ENCODE measurements around the gene RFX2.

The RFX2 gene

DNA sequence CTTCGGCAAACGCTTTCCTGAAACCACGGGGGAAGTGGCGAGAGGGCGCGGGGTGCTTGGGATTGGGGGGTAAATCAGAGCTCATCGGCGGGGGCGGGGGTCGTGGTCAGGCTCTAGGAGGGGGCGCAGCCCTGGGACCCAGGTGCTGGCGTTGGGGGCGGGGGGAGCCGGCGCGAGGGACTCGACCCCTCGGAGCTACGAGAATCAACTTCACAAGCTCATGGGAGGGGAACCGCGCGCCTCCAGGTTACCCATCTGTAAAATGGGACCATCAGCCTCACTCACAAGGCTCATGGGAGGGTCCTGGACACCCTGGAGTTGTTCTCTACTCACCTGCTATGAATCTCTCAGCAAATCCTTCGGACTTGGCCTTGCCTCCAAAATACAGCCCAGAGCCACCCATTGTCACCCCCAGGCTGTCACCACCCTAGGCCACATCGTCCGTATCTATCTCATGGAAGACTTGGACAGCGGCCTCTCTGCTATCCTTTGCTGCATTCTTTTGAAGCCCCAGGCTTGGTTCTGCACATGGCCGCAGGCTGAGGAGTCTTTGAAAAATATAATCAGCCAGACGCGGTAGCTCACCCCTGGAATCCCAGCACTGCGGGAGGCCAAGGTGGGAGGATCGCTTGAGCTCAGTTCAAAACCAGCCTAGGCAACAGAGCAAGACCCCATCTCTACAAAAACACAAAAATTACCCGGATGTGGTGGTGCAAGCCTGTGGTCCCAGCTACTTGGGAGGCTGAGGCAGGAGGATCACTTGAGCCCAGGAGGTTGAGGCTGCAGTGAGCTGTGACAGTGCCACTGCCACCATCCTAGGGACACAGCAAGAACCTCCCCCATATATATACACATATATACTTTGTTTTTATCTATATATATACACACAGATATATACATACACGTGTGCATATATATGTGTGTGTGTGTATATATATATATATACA, 131.4 kb downstream of the RFX2 start:
- Histone ChIP-seq H3K27ac (peak overlapping the region; percentile 83 to 89), H3K4me3 (peak overlapping the region; percentile 64 to 78), H3K27me3 (no peaks in the 10 kb centered on the region), H3K36me3 (peaks cover 5 to 12% (median 8%) of the 10 kb centered on the region in 3 donors), H3K4me1 (peaks cover 6 to 52% (median 37%) of the 10 kb centered on the region in 4 donors), H3K9me3 (no peaks in the 10 kb centered on the region)
- TF ChIP-seq CTCF (IDR thresholded peaks at IDR 0.05) = no peak
- no peak for DNase-seq
- intact Hi-C loops (cut with DNase I; ENCODE audit: low total_unique reads) = loop anchor here (2.0 kb wide), 1 partner anchor 74 kb away; the partner anchor contains the start of gene VMAC

DNA sequence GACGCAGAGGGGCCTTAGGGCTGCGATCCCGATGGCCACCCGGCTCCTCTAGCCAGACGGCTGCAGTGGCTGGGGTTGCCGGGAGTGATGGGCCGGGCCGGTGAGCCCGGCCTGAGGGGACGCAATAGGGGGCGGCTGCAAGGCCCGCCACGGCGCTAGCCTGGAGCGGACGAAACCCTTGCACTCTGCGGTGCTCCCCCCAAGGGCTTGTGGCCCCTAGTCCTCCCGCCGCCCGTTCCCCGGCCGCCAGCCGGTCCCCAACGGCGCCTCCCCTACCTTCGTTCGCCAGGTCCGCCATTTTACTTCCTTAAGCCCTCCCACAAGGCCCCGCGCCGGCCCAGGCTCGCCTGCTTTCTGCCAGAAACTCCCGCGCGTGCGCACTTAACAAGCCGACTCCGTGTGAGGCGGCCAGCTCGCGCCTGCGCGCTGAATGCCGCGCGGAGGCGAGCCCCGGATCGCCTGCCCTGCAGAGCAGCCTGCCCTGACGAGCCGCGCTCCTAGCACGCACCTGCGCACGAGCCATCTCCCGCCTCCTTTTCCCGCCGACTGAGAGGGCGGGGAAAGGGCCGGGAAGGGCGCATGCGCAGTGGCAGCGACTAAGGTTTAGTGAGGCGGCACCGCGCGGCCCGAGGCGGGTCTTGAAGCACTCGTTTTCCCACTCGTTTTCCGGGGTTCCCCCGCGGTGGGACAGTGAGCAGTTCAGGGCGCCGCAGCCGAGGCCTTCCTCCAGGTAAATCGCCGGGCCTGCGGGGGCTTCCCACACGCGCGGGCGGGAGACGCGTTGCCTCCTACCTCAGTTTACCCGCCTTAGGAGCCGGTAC, 132.3 kb downstream of the RFX2 start, which contains the start of gene RANBP3:
Gene RANBP3, minus strand, starts transcription at position 356 of the 821 bp plus-strand sequence. Its CDS starts 58 bp downstream, at position 298.
- peaks cover 6 to 52% (median 37%) of the 10 kb centered on the region in 4 donors for H3K4me1 ChIP-seq
- no peak for TF ChIP-seq CTCF (IDR thresholded peaks at IDR 0.05)
- intact Hi-C loops (cut with DNase I; ENCODE audit: low total_unique reads) = loop anchor here (2.0 kb wide), 1 partner anchor 73 kb away; the partner anchor contains the start of gene VMAC

DNA sequence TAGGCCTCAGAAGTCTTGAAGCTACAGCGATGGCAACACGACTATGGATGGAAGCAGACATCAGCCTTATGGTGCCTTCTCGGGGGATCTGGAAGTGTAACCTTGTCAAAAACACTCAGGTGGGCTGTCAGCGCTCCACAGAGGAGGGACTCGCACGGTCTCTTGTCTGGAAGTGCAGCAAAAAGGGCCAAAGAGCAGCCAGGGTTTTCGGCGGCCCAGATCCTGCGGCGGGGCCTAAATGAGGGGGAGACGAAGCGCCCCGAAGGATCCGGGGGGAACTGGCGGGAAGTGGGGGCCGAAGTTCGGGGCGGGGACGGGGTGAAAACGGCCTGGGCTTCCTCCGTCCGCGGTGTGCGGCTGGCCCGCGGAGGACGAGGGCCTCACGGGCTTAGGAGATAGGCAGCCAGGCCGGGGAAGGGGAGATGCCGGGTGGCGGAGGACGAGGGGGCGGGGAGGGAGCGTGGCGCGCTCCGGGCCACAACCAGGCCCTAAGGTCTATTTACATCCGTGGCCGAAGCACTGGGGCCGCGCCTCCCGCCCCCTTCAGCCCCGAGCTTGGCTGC, 133.0 kb downstream of the RFX2 start:
- no peak for DNase-seq
- peaks cover 5 to 22% (median 10%) of the 10 kb centered on the region in 3 donors for H3K36me3 ChIP-seq
- H3K9me3 ChIP-seq = no peaks in the 10 kb centered on the region
- peaks cover 6 to 52% (median 37%) of the 10 kb centered on the region in 4 donors for H3K4me1 ChIP-seq
- H3K4me3 ChIP-seq = peak overlapping the region; percentile 64 to 78
- H3K27ac ChIP-seq = peak overlapping the region; percentile 83 to 89
- no peaks in the 10 kb centered on the region for H3K27me3 ChIP-seq
- intact Hi-C loops (cut with DNase I; ENCODE audit: low total_unique reads) = no loop called here
- no peak for TF ChIP-seq CTCF (IDR thresholded peaks at IDR 0.05)

More for the DNA sequence above, 132.3 kb downstream of the RFX2 start, which contains the start of gene RANBP3:
- peak within 1 kb of the TSS; percentile 64 to 78 for H3K4me3 ChIP-seq
- no peaks in the 10 kb centered on the region for H3K27me3 ChIP-seq
- peak within 1 kb of the TSS; percentile 83 to 89 for H3K27ac ChIP-seq
- peak; percentile 99 for DNase-seq
- H3K9me3 ChIP-seq = no peaks in the 10 kb centered on the region
- H3K36me3 ChIP-seq = peaks cover 5 to 16% (median 10%) of the 10 kb centered on the region in 3 donors

DNA sequence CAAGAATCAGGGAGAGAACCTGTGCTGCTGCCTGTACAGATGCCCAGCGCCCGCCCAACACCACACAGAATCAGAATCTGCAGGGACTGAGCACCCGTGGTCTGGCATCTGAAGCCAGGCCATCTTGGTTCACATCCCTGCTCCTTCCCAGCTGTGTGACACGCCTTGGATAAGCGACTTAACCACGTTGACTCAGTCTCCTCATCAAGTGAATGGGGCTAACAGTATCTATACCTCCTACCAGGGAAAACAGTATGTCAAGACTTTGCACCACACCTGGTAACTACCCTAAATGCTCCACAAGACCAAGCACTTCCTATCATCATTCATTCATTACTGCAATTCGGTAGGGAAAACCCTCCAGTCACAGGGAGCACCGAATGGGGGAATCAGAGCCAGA, 133.5 kb downstream of the RFX2 start:
- DNase-seq = no peak
- peaks cover 6 to 52% (median 37%) of the 10 kb centered on the region in 4 donors for H3K4me1 ChIP-seq

More for the DNA sequence above, 133.5 kb downstream of the RFX2 start:
- no peaks in the 10 kb centered on the region for H3K27me3 ChIP-seq
- H3K4me3 ChIP-seq = peak overlapping the region; percentile 64 to 78
- H3K27ac ChIP-seq = peak overlapping the region in 1 of 2 donors; percentile 89
- intact Hi-C loops (cut with DNase I; ENCODE audit: low total_unique reads) = no loop called here
- H3K36me3 ChIP-seq = peaks cover 5 to 28% (median 10%) of the 10 kb centered on the region in 3 donors
- no peaks in the 10 kb centered on the region for H3K9me3 ChIP-seq
- TF ChIP-seq CTCF (IDR thresholded peaks at IDR 0.05) = no peak

Measured in tibial artery (tissue), 4 donors.